Endodermal cell (in vitro differentiated cells): Measurements from ENCODE around the gene DACH1. TPM values are rescaled to one million over a fixed set of nuclear protein-coding genes. Genes with fewer than 3 reads are reported as not detected.

Experiments
- DNase-seq: peaks from one replicate; pipeline ENCODE4 v3.0.0-alpha.2; 2017
- H3K27ac ChIP-seq: 2 replicates; pipeline ENCODE4 v1.5.1; 2013; ENCODE audit warnings: mild to moderate bottlenecking, low read depth, low read length, moderate library complexity
- H3K27me3 ChIP-seq: 2 replicates; pipeline ENCODE4 v1.6.1; 2013; ENCODE audit warnings: mild to moderate bottlenecking, low read length, moderate library complexity; ENCODE audit not compliant: insufficient read depth, control insufficient read depth, poor library complexity, severe bottlenecking
- H3K36me3 ChIP-seq: 2 replicates; pipeline ENCODE4 v1.7.0; 2013; ENCODE audit warnings: mild to moderate bottlenecking, low read length, moderate library complexity; ENCODE audit not compliant: control insufficient read depth, insufficient read depth
- H3K4me1 ChIP-seq: one replicate; pipeline ENCODE4 v1.7.0; 2013; ENCODE audit warnings: low read length; ENCODE audit not compliant: control insufficient read depth, insufficient read depth
- H3K4me3 ChIP-seq: 2 replicates; pipeline ENCODE4 v1.5.1; 2013; ENCODE audit warnings: mild to moderate bottlenecking, low read length, moderate library complexity
- H3K9ac ChIP-seq: 2 replicates; pipeline ENCODE4 v1.6.1; 2013; ENCODE audit warnings: mild to moderate bottlenecking, low read length, moderate library complexity; ENCODE audit not compliant: poor library complexity, severe bottlenecking; ENCODE audit errors: extremely low read depth
- H3K9me3 ChIP-seq: 2 replicates; pipeline ENCODE4 v1.6.1; 2013; ENCODE audit warnings: mild to moderate bottlenecking, low read length, moderate library complexity; ENCODE audit not compliant: control insufficient read depth
- H3K27ac Mint-ChIP-seq: 2 replicates; pipeline ENCODE4 v1.8.0; 2020; ENCODE audit warnings: mixed read lengths
- H3K27me3 Mint-ChIP-seq: 2 replicates; pipeline ENCODE4 v1.8.0; 2021; ENCODE audit warnings: mild to moderate bottlenecking, mixed read lengths; ENCODE audit not compliant: insufficient read depth
- H3K36me3 Mint-ChIP-seq: 2 replicates; pipeline ENCODE4 v1.8.0; 2020; ENCODE audit warnings: low read depth, mixed read lengths
- H3K4me1 Mint-ChIP-seq: 2 replicates; pipeline ENCODE4 v1.8.0; 2020; ENCODE audit warnings: mixed read lengths
- H3K4me3 Mint-ChIP-seq: 2 replicates; pipeline ENCODE4 v1.8.0; 2020; ENCODE audit warnings: mild to moderate bottlenecking, moderate library complexity, mixed read lengths
- H3K9me3 Mint-ChIP-seq: 2 replicates; pipeline ENCODE4 v1.8.0; 2020; ENCODE audit warnings: mild to moderate bottlenecking, mixed read lengths
- CTCF ChIP-seq: fragments of 200-600 bp; sonication (generic); conservative IDR thresholded peaks from 2 replicates; pipeline ENCODE4 v1.5.0; 2021; ENCODE audit warnings: antibody characterized with exemption, mild to moderate bottlenecking
- WGBS, 2 experiments: methylation state at CpG; one replicate each; pipeline versions ENCODE4 v1.1.5 to v1.1.7; 2013; ENCODE audit warnings: missing lambda C conversion rate in 2 of 2, mixed read lengths in 1 of 2; ENCODE audit not compliant: insufficient coverage in 1 of 2, insufficient read length in 1 of 2; 5-methylcytosine and 5-hydroxymethylcytosine counted together
- total RNA-seq, 2 donors: library from RNA; stranded (reverse); fragmentation: NEBNext Ultra II Directional in 1 of 2; extraction: Animal tissue kit (Norgen Biotek cat#: 25700) in 1 of 2; gene quantifications; 2 replicates in 1 of 2; 3 replicates in 1 of 2; pipeline ENCODE4 v1.2.1, GENCODE V29; 2021

DACH1 gene
- total RNA-seq, 2 donors from 2014 or later, result 0.81 to 1.2 TPM

- Mint-ChIP-seq H3K4me3 (no peak overlapping the region), H3K4me1 (peaks cover 17% of the 10 kb centered on the region), H3K36me3 (no peaks in the 10 kb centered on the region), H3K9me3 (peaks cover 5% of the 10 kb centered on the region), H3K27ac (no peak overlapping the region), H3K27me3 (no peaks in the 10 kb centered on the region)
- Histone ChIP-seq H3K9me3 (no peaks in the 10 kb centered on the region), H3K9ac (no peak overlapping the region), H3K4me1 (no peaks in the 10 kb centered on the region), H3K36me3 (no peaks in the 10 kb centered on the region), H3K4me3 (no peak overlapping the region), H3K27me3 (no peaks in the 10 kb centered on the region), H3K27ac (no peak overlapping the region)
- WGBS, 2 experiments, result 6 to 17% methylated on average over 2 to 3 of the region's 3 CpGs
- peak; percentile 84 for TF ChIP-seq CTCF
- peak; percentile 61 for DNase-seq
These were observed 12.1 kb upstream of the DACH1 start for GRCh38 chr13:71879129-71879535.

GRCh38 chr13:71877256-71877653 lies 10.3 kb upstream of the DACH1 start:
- H3K4me1 Mint-ChIP-seq, result peaks cover 17% of the 10 kb centered on the region
- Histone ChIP-seq H3K4me1 (no peaks in the 10 kb centered on the region), H3K27ac (peak overlapping the region; percentile 52), H3K9me3 (no peaks in the 10 kb centered on the region), H3K4me3 (no peak overlapping the region), H3K27me3 (no peaks in the 10 kb centered on the region), H3K36me3 (no peaks in the 10 kb centered on the region), H3K9ac (no peak overlapping the region)
- H3K9me3 Mint-ChIP-seq, result peaks cover 2% of the 10 kb centered on the region
- 21 to 25% methylated on average over 4 to 5 of the region's 5 CpGs for WGBS, 2 experiments
- peaks cover 4% of the 10 kb centered on the region for H3K27me3 Mint-ChIP-seq
- no peak for TF ChIP-seq CTCF
- peak; percentile 78 for DNase-seq
- H3K4me3 Mint-ChIP-seq, result no peak overlapping the region
- no peaks in the 10 kb centered on the region for H3K36me3 Mint-ChIP-seq
- no peak overlapping the region for H3K27ac Mint-ChIP-seq

GRCh38 chr13:71876648-71877255 lies 9.7 kb upstream of the DACH1 start:
- Mint-ChIP-seq H3K4me1 (peaks cover 19% of the 10 kb centered on the region), H3K4me3 (no peak overlapping the region), H3K9me3 (peaks cover 2% of the 10 kb centered on the region), H3K36me3 (no peaks in the 10 kb centered on the region), H3K27ac (no peak overlapping the region), H3K27me3 (peaks cover 6% of the 10 kb centered on the region)
- no peaks in the 10 kb centered on the region for H3K27me3 ChIP-seq
- DNase-seq, result no peak
- H3K4me3 ChIP-seq, result no peak overlapping the region
- no peaks in the 10 kb centered on the region for H3K4me1 ChIP-seq
- H3K27ac ChIP-seq, result peak overlapping the region; percentile 10
- no peak for TF ChIP-seq CTCF
- H3K9ac ChIP-seq, result no peak overlapping the region
- 36 to 71% methylated on average over 1 to 2 of the region's 2 CpGs for WGBS, 2 experiments
- no peaks in the 10 kb centered on the region for H3K9me3 ChIP-seq
- no peaks in the 10 kb centered on the region for H3K36me3 ChIP-seq
